GM18507 (cell line): ENCODE measurements around the gene EML1.

Experiments used
- DNase-seq: peaks from one replicate; pipeline ENCODE4 v3.0.0; 2011; ENCODE audit warnings: low read depth; ENCODE audit not compliant: insufficient read length; ENCODE audit errors: extremely low spot score
- FAIRE-seq: peaks from 2 replicates; lab custom pipeline; 2011; peaks lifted over from hg19 to GRCh38; lab: Jason Lieb, UNC

Gene EML1

GRCh38 chr14:99855271-99855670, 62.1 kb downstream of the EML1 start:
- DNase-seq: no peak
- no peak for FAIRE-seq

- FAIRE-seq (no peak), DNase-seq (no peak)
These were observed 64.3 kb downstream of the EML1 start for GRCh38 chr14:99857551-99857950.

GRCh38 chr14:99860219-99860618, 67.0 kb downstream of the EML1 start:
- DNase-seq (no peak), FAIRE-seq (no peak)

- no peak for DNase-seq
- no peak for FAIRE-seq
These were observed 68.9 kb downstream of the EML1 start for GRCh38 chr14:99862136-99862535.

- no peak for DNase-seq
- no peak for FAIRE-seq
These were observed 69.8 kb downstream of the EML1 start for GRCh38 chr14:99863059-99863458.

GRCh38 chr14:99865408-99865807, 72.2 kb downstream of the EML1 start:
- FAIRE-seq: no peak
- no peak for DNase-seq

- FAIRE-seq (no peak), DNase-seq (no peak)
These were observed 77.4 kb downstream of the EML1 start for GRCh38 chr14:99870617-99871016.

- FAIRE-seq (no peak), DNase-seq (no peak)
These were observed 78.6 kb downstream of the EML1 start for GRCh38 chr14:99871771-99872170.

- FAIRE-seq (no peak), DNase-seq (no peak)
These were observed 79.7 kb downstream of the EML1 start for GRCh38 chr14:99872786-99873440.

- DNase-seq: no peak
- no peak for FAIRE-seq
These were observed 80.4 kb downstream of the EML1 start for GRCh38 chr14:99873653-99874052.

- no peak for DNase-seq
These were observed 81.1 kb downstream of the EML1 start for GRCh38 chr14:99874306-99874705.

GRCh38 chr14:99875421-99875820, 82.2 kb downstream of the EML1 start:
- FAIRE-seq (no peak), DNase-seq (no peak)

More at GRCh38 chr14:99874306-99874705, 81.1 kb downstream of the EML1 start:
- no peak for FAIRE-seq

- DNase-seq: no peak
- no peak for FAIRE-seq
These were observed 82.6 kb downstream of the EML1 start for GRCh38 chr14:99875836-99876235.

GRCh38 chr14:99876406-99876805, 83.2 kb downstream of the EML1 start:
- FAIRE-seq (no peak), DNase-seq (no peak)

GRCh38 chr14:99878563-99878962, 85.3 kb downstream of the EML1 start:
- DNase-seq (no peak), FAIRE-seq (no peak)

GRCh38 chr14:99879401-99880295, 86.4 kb downstream of the EML1 start:
- no peak for FAIRE-seq

GRCh38 chr14:99880651-99881420, 87.6 kb downstream of the EML1 start:
- FAIRE-seq (no peak), DNase-seq (no peak)

More at GRCh38 chr14:99879401-99880295, 86.4 kb downstream of the EML1 start:
- no peak for DNase-seq

GRCh38 chr14:99883866-99884650, 90.8 kb downstream of the EML1 start:
- FAIRE-seq (no peak), DNase-seq (no peak)

- peak; percentile 37 for DNase-seq
- FAIRE-seq: peak; percentile 82
These were observed 91.8 kb downstream of the EML1 start for GRCh38 chr14:99884834-99885648.
